ENCODE data around the gene TRIO.
"Not testable (repeated sequence)": the region's sequence is repeated elsewhere in the genome, so short reads cannot be mapped to it uniquely, and the experiment has no call there.

The TRIO gene

GRCh38 chr5:14358536-14358935 is 215.4 kb downstream of the TRIO start:
- no peak for DNase-seq (ENCODE audit: low read depth)

- no peak for DNase-seq (ENCODE audit: low read depth)
Measured at GRCh38 chr5:14359069-14360043, 216.2 kb downstream of the TRIO start.

GRCh38 chr5:14362491-14362890 is 219.3 kb downstream of the TRIO start:
- no peak for DNase-seq (ENCODE audit: low read depth)

DNA sequence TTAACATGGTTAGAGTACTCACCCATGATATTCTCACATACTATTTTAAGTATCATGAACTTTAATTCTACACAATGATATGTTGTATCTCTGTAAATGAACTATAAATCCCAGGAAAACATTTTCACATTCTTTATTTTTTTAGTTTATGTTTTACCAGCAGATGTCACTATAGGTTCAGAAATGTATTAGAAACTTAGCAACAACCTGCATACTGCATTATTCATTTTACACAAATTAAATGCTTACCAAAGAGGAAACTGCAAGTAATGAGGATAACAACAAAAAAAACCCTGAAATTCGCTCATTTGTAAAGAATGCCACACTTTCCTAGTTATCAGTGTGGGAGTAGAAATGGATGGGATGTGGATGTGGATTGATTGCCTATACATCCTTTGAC is 221.0 kb downstream of the TRIO start:
- DNase-seq (ENCODE audit: low read depth) = no peak

DNA sequence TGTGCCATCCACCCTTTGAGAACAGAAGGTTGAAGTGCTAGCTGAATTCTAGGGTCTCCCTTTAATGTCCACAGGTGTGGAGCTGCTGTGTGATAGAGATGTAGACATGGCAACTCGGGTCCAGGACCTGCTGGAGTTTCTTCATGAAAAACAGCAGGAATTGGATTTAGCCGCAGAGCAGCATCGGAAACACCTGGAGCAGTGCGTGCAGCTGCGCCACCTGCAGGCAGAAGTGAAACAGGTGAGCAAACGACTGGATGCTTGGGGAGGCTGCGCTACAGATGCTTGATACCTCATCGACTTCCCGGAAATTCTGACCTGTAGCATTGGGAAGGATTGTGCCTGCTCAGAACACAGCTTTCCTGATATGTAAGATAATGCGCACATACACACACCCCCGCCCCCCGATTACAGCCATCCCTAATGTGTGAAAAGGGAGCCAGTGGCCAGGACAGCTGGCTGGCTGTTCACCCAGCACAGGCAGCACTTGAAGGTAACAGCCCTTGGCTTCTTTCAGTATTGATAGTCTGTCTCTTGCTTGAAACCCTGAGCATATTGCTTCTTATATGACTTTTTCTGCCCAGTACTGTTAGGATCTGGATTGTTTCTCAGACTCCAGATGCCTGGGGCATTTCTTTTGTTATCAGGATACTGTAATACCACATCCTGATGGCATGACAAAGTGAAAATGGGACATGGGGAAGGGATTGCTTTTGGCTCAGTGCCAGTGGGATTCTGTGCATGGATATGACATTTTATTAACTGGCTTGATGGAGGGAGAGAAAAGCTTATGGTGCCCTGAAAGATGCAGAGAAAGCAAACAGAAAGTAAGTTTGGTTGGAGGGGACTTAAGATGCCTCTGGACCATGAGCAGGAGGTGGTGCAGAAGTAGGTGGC is 221.7 kb downstream of the TRIO start:
- DNase-seq (ENCODE audit: low read depth) = no peak

- no peak for DNase-seq (ENCODE audit: low read depth)
Measured at GRCh38 chr5:14365831-14366430, 222.8 kb downstream of the TRIO start.

DNA sequence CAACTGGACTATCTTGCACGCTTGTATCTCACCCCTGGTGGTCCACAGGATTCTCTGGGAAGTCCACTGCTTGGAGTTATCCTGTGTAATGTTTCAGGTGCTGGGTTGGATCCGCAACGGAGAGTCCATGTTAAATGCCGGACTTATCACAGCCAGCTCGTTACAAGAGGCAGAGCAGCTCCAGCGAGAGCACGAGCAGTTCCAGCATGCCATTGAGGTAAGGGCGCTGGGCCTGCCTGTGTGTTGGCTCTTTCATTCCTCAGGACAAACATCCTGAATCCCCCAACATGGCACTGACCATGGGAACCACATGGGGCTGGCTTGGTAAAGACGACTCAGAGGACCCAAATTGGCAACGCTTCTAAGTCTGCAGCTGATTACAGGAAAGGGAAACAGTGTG is 223.6 kb downstream of the TRIO start:
- no peak for DNase-seq (ENCODE audit: low read depth)

- DNase-seq (ENCODE audit: low read depth) = no peak
Measured at GRCh38 chr5:14367364-14367763, 224.2 kb downstream of the TRIO start.

DNA sequence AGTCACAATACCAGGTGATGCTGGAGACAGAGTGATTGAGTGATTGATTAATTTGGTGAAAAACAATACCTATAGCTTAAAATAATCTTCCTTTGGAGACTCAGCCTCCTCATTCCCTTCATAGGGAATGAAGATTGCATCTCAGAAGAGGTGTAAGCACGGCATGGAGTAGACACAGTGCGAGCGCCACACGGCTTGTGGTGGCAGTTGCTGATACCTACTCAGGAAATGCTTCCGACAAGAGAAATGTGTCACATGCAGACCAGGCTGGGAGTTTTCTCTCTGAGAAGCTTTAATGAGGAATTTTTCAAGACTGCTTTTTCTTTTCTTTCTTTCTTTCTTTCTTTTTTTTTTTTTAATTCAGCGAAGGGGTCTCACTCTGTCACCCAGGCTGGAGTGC is 226.6 kb downstream of the TRIO start:
- no peak for DNase-seq (ENCODE audit: low read depth)

- DNase-seq (ENCODE audit: low read depth) = no peak
Measured at GRCh38 chr5:14370386-14370785, 227.2 kb downstream of the TRIO start.

GRCh38 chr5:14373685-14374084 is 230.5 kb downstream of the TRIO start:
- DNase-seq (ENCODE audit: low read depth) = no peak

DNA sequence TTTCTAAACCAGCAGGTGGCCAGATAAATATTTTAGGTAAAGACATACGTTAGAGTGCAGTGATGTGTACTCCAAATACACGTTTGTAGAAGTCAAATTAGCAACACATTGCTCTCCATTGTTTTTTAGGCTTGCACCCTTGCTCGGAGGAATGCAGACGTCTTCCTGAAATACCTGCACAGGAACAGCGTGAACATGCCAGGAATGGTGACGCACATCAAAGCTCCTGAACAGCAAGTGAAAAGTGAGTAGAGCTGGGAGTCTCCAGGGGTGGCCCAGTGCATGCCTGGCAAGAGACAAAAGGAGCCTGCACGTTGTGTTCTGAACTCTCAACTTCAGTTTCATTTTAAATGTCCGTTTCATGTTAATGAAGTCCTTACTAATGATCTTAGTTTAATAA is 231.0 kb downstream of the TRIO start:
- no peak for DNase-seq (ENCODE audit: low read depth)

- no peak for DNase-seq (ENCODE audit: low read depth)
Measured at GRCh38 chr5:14376789-14377188, 233.6 kb downstream of the TRIO start.

DNA sequence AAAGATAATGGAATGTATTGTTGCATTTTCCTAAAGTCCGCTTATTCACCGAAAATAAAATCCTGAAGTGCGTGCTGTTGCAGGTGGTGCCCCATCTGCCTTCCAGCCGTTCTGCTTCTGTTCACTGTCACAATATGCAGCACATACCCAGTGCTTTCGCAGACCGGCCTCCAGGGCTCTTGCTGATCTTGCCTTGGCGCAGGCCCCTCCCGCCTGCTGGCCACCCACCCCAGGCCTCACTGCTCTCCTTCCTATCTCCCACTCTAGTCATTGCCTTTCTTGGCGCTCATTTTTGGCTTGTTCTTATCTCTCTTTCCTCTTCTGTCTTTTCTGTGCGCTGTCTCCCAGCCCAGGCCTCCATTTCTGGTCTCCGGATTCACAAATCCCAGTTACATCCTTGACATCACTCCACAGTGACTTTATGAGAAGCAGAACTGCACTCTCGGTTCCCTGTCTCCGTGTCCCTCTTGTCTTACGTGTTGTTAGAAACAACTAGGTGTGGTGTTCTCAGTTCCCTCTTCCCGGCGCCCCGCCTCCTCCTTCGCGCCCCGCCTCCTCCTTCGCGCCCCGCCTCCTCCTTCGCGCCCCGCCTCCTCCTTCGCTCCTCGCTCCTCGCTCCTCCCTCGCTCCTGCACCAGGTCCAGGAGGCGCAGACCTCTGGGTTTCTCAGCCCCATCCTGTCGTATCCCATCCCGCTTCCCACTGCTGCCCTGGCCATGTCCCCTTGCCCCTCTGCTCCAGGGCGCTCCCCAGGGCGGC is 236.8 kb downstream of the TRIO start:
- DNase-seq (ENCODE audit: low read depth) = no peak

GRCh38 chr5:14380712-14381111 is 237.6 kb downstream of the TRIO start:
- DNase-seq (ENCODE audit: low read depth) = no peak

- no peak for DNase-seq (ENCODE audit: low read depth)
Measured at GRCh38 chr5:14382640-14383039, 239.5 kb downstream of the TRIO start.

- DNase-seq (ENCODE audit: low read depth) = no peak
Measured at GRCh38 chr5:14383923-14384322, 240.8 kb downstream of the TRIO start.

DNA sequence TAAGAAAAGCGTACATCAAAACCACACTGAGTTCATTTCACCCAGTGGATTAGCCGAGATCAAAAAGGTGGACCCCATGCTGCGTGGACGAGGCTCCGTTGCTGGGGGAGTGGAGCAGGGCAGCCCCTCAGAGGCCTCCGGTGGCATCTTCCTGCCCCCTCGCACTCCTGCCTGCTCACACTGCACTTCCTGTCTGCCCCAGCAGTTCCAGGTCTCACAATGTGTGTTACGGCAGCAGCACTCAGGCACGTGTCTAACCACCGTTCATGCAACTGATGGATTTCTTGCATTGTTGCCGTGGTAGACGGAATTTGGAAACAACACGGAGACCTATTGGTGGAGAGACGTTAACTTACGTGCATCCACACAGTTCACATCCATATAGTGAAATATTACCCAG is 241.9 kb downstream of the TRIO start:
- no peak for DNase-seq (ENCODE audit: low read depth)

DNA sequence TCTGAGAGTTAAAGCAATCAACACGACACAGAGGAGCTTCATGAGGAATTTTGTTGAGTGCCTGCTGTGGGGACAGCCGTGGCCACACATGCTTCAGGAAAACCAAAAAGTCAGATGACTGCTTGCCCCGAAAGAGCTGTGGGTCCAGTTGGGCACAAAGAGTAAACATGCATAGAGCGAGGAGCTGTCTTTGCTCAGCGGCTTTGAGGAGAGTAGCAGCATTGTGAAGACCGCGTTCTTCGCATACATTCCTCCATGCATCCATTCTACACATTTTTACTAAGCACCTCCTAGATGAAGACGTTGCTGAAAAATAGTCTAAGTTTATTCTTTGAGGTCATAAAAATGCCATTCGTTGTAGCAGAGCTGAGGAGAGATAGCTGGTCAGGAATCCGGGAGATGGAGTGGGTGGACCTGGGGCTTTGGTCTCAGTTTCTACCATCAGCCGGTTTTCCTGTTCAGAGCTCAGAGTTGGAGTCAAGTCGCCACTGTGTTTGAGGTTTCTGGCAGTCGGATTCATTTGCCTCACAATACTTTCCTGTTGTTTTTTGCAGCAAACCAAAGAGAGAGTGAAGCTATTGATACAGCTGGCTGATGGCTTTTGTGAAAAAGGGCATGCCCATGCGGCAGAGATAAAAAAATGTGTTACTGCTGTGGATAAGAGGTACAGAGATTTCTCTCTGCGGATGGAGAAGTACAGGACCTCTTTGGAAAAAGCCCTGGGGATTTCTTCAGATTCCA is 243.9 kb downstream of the TRIO start:
- no peak for DNase-seq (ENCODE audit: low read depth)

DNA sequence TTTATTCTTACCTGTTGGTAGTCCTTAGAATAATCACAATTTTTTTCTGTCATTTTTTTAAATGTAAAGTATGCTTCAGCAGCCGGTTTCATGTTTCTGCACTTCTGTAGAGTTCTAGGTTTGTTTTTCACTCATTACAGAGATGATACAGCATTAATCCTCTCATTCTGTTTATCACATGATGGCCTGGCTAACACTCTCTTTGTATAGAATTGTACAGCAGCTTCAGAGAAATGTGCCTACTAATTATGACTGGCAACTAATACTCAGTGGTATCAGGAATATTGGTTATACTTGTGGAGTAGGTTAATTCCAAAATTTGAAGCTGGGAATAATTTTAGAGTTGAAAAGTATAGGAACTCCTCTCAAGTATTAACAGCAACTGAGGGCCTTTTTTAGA is 245.6 kb downstream of the TRIO start:
- DNase-seq (ENCODE audit: low read depth) = no peak

GRCh38 chr5:14392552-14392951 is 249.4 kb downstream of the TRIO start:
- DNase-seq (ENCODE audit: low read depth) = not testable (repeated sequence)

Measured in non-pigmented ciliary epithelial cell (primary cell).